HG02885 (cell line): ENCODE measurements around the gene TRIM2.

Experiments used
- ATAC-seq: cut with Tn5 transposase; IDR thresholded peaks from one replicate; pipeline ENCODE4 v1.9.1; 2021; ENCODE audit warnings: mild to moderate bottlenecking; ENCODE audit not compliant: unreplicated experiment, poor library complexity

TRIM2 gene

DNA sequence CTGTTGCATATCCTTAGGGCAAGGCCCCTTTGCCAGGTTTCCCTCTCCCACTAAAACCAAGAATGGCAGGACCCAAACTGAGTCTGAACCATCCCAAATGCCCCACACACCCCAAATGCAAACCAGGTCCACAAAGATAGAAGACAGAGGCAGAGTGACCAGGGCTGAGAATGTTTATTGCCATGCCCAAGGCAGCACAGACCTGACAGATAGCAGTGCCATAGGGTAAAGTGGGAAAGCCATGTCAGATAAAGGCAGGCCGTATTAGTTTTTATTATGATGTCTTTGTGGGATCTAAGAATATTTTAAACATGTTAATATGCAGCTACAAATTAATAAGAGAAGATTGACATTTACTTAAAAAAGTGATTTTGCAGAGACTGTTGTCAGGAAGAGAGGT is 110.7 kb downstream of the TRIM2 start:
- ATAC-seq: no peak

DNA sequence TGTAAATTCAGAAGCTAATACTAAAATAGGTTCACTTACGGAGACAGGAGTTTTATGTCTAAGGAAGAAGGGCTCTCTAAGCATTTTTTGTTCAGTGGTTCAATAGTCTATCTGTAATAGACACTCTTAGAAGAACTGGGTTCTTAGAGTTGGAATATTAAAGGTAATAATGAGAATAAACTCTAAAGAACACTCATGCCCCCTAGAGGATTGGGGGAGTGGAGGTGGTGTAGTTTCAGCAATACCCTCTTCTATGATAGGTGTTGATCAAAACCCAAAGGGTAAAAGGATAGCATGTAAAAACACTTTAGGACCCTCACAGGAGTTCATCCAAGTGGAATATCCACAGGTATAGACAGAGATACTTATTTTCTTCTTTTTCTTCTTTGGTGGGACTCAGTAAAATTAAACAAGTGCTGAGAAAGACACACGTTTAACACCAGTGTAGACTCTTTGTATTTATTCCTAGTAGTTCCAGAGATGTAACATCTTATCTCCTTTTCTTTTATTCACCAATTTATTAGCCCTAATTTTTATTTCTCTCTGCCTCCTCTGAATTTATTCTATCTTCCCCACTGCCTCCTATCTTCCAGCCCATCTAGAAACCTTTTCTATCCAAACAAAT is 114.6 kb downstream of the TRIM2 start:
- peak; percentile 65 for ATAC-seq

DNA sequence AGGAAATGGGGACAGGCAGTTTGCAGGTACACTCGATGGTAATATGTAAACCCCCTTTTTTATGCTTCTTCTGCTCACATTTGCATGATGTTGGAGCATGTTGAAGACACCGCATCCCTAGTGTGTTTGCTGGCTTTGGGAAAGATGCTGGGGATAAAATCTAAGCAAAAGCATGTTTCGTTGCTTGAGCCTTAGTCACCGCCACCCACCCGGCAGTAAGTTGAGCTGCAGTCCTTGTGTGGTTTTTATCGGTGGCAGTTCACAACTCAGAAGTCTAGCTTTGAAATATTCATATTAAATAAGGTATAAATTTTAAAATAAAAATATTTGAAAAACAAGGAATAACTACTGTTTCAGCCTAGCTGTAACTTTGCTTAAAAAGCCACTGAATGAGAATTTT is 118.5 kb downstream of the TRIM2 start:
- no peak for ATAC-seq

DNA sequence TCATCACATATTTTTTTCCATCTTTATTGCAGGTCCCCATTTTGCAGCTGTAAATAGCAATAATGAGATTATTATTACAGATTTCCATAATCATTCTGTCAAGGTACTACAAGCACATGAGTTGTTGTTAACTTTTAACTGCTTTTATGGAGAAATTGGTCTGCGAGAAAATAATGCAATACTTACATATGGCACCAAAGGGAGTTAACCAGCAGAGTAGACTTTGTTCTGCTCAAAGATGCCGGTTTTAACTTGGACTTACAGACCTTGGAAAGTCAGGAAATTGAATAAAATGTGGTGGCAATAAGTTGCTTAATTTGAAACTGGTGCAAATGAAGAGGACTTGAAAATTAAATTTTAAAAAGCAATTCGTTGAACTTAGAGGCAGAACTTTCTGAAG is 119.8 kb downstream of the TRIM2 start:
- no peak for ATAC-seq

DNA sequence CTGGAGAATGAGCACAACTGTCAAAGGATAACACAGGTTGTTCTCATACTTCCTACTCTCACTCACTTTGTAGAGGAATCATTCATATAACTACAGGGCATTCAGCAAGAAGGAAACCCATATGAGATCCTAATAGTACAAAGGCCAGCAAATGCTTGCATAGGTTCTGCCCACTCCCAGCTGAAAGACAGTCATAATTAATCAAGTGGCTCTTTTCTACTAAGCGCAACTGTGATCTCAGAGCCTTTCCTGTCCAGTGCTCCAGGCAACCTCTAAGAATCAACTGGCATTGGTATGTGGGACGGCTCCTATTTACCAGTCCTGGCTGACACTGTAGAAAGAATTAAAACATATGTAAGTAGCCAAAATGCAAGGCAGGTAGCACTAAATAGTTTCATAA is 121.3 kb downstream of the TRIM2 start:
- ATAC-seq: no peak

DNA sequence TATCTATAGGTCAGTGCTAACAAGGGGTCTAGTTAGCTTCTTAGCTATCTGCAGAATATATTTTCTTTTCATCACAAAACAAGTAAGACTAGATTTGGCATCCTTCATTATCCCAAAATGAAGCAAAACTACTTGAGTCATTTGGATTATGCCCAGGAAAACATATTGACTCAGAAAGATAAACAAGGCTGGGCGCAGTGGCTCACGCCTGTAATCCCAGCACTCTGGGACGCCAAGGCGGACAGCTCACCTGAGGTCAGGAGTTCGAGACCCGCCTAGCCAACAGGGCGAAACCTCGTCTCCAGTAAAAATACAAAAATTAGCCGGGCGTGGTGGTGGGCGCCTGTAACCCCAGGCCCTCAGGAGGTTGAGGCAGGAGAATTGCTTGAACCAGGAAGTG is 122.3 kb downstream of the TRIM2 start:
- ATAC-seq: no peak

DNA sequence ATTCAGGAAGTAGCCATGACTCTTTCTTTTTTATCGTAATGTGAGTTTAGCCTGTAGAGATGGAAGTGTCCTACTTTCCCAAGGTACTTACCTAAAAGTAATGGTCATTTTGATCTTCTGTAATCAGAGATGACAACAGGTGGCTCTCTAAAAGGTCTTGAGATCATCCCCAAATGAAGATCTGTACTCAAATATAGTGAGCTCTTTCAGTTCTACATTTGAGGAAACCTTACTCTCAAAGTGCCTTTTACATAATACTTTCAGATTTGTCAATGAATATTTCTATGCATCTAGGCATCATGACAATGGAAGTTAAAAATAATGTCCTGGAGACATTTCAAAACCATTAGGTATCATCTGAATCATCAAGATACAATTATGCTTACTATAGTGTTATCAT is 123.0 kb downstream of the TRIM2 start:
- ATAC-seq: peak; percentile 86

DNA sequence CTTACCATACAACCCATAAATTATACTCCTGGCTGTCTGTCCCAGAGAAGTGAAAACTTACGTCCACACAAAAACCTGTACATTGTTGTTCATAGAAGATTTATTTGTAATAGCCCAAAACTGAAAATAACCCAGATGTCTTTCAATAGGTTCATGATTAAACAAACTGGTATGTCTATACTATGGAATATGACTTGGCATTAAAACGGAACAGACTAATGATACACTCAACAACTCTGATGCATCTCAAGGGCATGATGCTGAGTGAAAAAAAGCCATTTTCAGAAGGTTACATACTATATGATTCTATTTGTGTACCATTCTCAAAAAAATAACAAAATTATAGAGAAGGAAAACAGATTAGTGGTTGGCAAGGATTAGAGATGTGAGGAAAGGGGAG is 128.7 kb downstream of the TRIM2 start:
- no peak for ATAC-seq

DNA sequence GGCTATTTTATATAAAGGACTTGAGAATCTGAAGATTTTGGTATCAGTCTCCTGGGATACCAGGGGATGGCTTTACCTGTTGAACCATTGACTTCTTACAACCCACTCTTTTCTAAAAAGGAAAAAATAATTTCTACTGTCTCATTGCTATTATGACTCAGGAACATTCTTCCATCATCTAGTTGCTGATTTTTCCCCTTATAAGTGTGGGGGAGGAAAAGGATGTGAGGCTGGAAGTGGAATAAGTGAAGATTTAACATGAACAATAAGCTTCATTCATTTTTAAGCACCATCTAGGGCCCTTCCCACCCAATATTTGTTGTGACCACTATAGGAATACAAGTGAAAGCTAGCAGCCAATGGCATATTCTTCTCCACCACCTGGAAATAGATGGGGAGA is 129.6 kb downstream of the TRIM2 start:
- ATAC-seq: no peak

DNA sequence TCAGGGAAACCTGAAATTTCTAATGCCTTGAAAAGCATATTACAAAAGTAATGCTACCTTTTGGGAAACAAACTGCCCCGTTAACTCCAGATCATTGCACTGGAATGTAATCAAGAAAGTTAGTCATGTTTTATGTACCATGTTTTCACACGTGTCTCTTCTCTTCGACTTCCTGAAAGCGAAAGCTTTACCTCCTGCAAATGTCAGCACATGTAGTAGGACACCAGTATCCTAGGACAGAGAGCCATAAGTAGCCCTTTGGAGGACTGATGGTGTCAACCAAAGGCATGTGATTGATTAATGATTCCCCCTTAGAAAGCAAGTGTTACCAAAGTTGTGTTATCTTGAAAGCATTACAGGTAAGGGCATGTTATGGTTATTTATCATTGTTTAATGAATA is 131.4 kb downstream of the TRIM2 start:
- ATAC-seq: no peak

DNA sequence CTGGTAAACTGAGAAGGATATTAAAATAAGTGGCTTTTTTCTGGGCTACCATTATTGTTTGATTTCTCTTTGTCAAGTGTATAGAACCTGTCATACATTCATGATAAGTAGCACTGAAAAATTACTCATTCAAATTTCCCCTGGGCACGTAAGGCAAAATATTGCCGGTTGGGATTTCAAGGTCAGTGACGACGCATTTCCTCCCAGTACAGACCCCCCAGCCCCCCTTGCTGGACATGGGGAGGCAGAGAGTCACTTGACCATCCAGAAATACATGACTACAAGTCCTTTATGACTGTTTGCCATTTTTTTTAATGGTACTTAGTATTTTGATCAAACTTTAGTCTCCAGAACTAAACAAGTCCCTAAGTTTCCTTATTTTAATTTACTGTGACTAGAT is 133.4 kb downstream of the TRIM2 start:
- no peak for ATAC-seq

DNA sequence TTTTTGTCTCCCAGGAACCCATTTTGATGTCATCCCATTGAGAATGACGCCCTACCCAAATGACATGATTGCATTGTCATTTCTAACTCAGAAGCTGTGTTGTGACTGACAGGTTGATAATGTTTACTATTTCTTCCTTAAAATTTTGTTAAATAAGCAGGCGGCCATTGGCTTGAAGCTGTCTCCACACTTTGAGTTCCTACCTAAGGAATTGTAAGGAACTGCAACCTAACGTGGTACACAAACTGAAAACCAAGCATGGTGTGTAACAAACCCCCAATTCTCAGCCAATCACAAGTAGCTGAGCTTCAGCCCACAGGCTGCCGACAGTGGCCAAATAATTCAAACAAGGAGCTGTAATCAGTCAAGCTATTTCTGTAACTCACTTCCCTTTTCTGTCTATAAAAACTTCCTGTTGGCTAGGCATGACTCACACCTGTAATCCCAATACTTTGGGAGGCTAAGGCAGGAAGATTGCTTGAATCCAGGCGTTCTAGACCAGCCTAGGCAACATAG is 137.4 kb downstream of the TRIM2 start:
- ATAC-seq: no peak

DNA sequence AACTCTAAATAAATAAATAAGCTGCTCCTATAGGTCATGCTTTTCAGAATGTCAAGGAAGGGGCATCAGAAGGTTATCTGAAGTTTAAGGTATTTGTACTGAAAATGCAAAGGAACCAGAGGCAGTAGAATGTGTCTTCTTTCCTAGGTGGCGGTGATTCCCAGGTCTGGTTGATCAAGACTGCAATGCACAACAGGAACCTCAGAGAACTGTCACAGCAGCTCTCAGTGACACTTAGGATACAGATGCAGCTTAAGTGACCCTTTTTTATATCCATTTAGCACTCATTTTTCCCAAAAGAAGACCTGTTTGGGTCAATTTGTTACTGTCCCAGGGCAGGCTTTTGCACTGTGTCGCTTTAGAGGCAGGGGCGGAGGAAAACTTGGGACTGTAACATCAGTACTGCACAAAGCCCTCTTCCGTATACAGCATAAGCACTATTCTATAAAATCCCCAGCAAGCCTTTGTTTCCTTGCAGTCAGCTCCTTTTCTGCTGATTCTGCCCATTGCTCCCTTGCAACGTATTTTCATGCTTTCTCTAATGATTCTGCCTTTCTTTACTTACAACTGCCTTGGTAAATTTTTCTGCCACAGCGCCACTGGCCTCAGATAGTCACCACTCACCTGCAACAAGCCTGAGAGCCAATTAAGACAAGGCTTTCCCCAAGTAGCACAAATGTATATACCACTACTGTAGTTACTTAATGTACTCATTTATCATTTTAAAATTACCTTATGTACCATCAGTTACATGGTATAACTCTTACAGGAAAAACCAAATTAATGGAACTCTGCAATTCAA is 138.7 kb downstream of the TRIM2 start:
- no peak for ATAC-seq

DNA sequence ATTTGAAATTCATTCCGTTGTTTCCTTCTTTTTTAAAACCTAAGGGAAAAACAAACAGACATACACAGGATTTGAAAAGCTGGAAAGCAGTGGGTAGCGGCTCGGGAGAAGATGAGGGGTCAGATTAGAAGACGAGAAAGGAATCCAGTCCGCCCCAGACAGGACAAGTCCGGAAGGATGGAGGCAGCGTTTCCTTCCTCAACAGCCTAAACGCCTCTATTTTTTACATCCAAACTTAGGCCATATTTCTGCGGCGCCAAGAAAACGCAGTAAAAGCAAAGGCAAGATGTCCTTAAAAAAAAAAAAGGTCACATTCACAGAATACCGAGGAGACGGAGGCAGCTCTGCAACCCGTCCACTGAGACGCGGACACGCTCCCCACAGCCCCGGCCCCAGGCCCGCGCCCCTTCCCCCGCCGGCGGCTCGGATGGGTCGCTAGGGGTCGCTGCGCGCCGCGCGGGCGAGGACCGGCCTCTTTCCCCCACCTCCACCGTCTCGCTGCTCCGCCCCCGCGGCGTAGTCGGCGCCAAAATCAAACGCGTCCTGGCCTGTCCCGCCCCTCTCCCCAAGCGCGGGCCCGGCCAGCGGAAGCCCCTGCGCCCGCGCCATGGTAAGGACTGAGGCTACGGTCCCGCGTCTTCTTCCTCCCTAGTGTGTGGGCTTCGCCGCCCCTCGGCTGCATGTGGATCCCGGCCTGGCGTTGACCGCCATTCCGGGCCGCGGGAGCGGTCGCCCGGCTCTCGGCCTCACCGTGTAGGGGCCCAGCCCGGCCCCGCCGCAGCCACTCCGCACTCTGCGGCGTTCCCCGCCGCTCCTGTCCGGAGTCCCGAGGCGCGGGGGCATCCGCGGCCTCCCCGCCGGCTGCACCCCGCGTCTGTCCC is 140.1 kb downstream of the TRIM2 start, which contains the start of gene MND1:
Gene MND1, plus strand, starts transcription at position 558 of the 881 bp plus-strand sequence. Its CDS starts 50 bp downstream, at position 608.
- ATAC-seq: peak; percentile 79

DNA sequence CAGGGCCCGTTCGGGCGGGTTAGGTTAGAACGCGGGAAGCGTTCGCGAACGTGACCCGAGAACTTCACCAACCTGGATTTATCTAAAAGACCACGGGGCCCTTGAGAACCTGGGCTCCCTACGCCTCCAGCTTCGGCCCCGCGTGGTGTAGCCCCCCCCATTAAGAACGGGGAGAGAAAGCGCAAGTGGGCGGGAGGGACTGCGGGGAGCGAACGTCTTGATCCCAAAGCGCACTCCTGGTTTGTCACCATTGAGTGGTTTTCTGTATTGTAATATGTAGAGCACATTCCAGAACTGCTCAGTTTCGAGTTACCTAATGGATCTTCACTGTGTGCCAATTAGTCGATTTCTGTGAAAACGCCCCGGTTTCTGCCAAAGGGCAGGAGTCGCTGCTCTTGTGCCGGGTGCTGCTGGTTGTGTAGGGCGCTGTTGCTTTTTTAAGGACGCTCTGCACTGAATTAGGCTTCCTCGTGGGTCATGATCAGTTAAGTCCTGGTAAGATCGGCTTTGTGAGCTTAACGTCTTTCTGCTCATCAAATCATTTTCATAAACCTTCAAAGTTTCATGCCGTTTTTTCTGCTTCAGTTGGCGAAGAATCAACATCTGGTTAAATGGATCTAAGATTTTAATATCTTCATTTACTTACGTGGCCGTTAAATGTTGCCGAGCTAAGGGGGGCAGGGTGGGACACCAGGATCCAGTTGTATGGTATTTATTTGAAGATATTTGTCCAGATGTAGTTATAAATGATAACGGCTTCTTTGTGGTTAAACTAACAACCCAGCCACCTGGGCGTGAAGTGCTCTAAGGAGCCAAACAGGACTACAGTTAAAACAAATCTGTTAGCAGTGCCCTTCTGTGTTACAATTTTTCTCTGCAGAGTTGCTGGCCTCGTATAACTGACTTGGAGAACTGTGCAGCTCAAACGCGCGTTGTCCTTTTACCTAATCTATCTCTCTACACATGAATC is 141.1 kb downstream of the TRIM2 start:
- peak; percentile 36 for ATAC-seq

DNA sequence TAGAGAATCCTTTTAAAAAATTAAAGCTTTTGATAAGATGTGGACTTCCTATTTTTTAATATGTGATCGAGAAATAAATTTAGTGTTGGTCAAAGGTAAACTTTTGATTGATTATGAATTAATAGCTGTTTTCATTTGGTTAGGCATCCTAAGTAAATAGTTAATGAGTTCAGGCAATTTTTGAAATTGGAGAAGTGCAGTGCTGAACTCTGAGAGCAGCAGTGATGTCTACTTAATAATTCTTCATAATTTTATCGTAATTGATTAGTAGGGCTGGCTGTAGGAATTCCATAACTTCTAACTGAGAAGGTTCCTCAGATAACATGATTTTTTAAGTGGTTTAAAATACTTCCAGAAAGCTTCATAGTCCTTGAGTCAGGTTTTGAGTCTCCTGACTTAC is 141.8 kb downstream of the TRIM2 start:
- ATAC-seq: no peak

DNA sequence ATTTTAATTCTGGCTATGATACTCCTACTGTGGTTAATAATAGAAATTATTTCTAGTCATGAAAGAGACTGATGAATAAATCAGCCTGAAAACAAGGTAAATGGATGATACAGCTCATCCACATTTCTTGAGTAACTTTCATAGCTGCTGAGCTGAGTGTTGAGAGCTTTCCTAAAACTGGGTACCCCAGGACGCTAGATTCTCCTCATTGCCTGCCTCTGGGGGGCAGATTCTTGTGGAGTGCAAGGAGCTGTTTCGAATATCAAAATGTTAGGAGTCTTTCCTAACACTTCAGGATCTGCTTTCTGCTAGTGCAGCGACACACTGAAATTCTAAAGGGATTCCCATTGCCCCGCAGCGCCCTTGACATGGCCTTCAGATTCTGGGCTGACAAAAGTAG is 142.3 kb downstream of the TRIM2 start:
- no peak for ATAC-seq

DNA sequence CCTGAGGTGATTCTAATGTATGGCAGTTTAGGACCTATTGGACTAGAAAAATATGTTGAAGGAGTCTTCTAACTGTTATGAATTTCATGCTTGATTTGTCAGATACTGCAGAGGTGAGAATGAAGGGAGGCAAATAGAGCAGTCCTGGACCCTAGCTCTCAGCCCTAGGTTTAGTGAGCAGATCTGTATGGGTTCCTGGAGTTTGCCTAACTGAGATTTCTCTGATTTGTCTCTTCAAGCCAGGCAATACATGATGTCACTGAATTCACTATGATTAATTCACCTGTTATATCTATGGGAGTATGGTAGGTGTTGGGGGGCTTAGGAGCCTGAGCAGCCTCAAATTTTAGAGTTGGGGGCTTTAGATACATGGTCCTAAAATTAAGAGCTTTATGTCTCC is 142.9 kb downstream of the TRIM2 start:
- ATAC-seq: no peak

DNA sequence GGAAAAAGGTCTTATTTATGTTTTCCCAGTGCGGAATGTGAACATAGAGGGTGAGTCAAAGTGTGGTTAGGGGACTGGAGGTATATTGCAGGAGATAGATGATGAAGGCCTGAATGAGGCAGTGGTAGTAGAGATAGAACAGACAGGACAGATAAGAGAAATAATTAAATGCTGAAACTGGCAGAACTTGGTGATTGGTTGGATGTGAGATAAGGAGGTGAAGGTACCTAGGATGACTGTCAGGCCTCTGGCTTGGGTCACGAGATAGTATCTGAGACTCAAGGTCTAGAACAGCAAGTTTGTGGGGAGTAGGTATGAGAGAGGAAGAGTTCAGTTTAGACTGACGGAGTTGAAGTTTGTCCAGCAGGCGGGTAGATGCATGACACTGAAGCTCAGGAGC is 143.8 kb downstream of the TRIM2 start:
- no peak for ATAC-seq
